Measurements from ENCODE around the gene BMPR1B.
"Not testable (repeated sequence)": the region's sequence is repeated elsewhere in the genome, so short reads cannot be mapped to it uniquely, and the experiment has no call there.

BMPR1B gene

DNA sequence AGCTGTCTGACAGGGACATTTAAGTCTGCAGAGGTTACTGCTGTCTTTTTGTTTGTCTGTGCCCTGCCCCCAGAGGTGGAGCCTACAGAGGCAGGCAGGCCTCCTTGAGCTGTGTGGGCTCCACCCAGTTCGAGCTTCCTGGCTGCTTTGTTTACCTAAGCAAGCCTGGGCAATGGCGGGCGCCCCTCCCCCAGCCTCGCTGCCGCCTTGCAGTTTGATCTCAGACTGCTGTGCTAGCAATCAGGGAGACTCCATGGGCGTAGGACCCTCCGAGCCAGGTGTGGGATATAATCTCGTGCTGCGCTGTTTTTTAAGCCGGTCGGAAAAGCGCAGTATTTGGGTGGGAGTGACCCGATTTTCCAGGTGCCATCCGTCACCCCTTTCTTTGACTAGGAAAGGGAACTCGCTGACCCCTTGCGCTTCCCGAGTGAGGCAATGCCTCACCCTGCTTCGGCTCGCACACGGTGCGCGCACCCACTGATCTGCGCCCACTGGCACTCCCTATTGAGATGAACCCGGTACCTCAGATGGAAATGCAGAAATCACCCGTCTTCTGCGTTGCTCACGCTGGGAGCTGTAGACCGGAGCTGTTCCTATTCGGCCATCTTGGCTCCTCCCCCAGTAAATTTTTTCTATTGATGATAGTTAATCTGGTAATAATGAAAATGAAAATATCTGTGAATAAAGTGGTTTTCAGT, 83.6 kb downstream of the BMPR1B start:
- not testable (repeated sequence) for DNase-seq

GRCh38 chr4:94841864-94842221, 84.1 kb downstream of the BMPR1B start:
- DNase-seq = no peak

GRCh38 chr4:94843216-94843615, 85.5 kb downstream of the BMPR1B start:
- DNase-seq = no peak

DNA sequence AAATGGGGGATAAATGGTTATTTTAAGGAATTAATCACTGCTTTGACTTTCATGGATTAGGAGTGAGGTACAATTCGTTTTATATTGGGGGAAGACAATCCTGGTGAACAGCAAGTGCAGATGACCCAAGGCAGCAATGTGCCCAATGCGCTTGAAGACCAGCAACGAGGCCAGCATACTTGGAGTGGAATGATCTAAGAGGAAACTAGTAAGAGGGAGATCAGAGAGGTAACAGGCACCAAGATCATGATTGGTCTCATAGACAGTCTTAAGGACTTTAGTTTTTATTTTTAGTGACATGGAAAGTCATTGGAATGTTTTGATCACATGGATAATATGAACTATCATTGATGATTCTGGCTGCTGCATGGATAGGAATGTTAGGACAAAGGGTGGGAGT, 90.6 kb downstream of the BMPR1B start:
- DNase-seq = no peak

DNA sequence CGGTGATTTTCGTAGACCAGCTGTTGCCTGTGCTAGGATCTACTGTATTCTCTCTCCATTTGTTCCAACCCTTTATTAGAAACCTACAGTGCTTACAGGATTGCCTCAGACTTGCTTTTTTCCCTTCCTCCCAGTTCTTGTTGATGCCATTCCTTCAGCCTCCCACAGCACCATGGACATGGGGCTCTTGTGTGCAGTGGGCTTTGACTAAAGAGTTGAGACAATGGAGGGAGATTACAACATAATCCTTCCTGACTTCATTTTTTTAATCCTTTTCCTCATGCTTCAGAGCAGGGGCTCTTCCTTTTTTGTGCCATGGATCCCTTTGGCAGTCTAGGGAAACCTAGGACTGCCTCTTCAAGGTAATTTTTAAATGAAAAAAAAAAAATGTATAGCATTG, 92.1 kb downstream of the BMPR1B start:
- DNase-seq = no peak

GRCh38 chr4:94852616-94853015, 94.9 kb downstream of the BMPR1B start:
- no peak for DNase-seq

DNA sequence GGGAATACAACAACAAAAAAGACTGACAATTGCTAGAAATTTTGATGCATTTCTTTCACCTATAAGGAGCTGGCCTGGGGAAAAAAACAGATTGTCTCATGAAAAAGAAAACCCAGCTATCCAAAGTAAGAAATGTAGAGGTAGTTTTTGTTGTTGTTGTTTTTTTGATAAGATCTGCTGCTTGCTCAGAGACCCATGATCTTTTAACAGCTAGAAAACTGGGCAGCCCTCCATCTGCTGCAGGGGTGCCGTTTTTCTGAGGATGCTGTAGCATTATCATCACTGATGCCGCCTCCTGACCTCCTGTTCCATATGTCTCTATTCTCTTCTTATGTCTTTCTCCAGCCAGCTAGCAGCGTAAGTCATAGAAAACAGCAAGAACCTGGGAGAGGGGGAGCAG, 98.3 kb downstream of the BMPR1B start:
- DNase-seq = no peak

GRCh38 chr4:94870146-94870545, 112.4 kb downstream of the BMPR1B start:
- no peak for DNase-seq

DNA sequence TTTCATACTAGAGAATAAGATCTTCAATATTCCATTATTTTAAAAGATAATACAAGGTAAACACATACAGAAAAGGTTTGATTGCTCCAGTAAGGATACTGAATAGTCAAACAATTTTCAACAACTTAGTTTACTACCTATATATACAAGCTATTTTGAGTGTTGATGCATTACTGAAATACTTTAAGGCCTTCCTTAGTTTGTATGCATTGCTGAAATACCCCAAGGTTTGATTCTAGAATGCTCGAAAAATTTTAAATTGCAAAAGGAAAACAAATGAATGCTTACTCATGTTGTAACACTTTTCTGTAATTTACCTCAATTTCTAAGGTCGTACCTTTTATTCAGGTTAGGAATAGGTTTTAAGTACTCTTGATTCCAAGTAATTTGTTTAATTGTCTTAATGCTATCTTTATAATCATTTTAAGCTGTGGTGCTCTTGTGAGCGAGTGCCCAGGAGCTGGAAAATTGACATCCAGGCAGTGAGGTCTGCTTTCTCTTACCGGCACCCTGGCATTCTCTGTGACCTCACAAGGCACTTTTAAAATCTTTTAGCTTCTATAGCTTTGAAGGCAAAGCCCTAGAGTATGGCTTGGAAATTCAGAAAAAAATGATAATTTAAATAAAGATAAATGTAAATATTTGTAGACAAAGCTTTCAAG, 114.0 kb downstream of the BMPR1B start:
- no peak for DNase-seq

DNA sequence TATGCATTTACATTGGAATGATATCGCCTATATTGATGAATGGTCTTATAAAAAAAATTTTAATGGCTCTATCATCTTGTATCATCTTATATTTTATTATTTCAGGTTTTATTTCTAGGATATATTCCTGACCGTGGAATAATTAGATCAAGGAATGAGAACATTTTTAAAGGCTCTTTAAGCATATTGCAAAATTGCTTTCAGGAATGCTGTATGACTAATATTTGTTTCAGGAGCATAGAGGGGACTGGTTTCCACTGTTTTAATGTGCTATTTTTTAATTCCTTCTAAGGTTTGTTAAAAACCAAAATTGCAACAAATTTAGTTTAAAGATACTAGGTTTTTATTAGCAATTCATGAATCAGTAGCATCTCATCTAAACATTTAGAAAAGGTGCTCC, 120.2 kb downstream of the BMPR1B start:
- no peak for DNase-seq

DNA sequence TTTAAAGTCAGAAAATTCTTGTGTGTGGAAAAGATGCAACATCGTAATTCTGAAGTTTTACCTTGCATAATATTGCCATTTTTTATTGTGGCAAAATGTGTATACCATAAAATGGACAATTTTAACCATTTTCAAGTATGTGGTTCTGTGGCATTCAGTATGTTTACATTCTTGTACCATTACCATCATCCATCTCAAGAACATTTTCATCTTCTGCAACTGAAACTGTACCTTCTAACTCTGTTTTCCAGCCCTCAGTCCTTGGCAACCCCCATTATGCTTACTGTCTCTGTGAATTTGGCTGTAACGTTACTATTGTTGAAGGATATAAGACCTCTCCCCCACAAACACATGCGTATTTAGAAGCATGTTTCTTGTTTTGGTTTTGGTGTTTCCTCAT, 123.2 kb downstream of the BMPR1B start:
- no peak for DNase-seq

GRCh38 chr4:94882756-94883155, 125.0 kb downstream of the BMPR1B start:
- DNase-seq = no peak

GRCh38 chr4:94887027-94887426, 129.3 kb downstream of the BMPR1B start:
- no peak for DNase-seq

DNA sequence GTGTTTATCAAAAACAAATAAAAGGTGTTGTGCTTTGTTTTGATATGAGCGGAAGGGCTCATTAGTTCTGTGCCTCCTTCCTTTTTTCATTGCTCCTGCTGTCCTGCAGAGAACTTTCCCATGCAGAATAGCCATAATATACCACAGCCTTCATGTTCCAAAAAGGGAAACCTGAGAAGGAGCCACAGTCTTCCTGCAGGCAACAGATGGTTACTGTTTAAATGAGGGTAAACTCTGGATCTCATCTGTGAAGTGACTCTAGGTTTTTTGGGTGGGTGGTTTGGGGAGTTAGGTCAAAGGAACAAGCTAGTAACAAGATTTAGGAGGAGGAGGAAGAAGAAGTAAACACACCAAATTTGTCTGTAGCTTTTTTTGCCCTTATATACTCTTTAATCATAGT, 131.8 kb downstream of the BMPR1B start:
- no peak for DNase-seq

GRCh38 chr4:94889946-94890345, 132.2 kb downstream of the BMPR1B start:
- DNase-seq = no peak

DNA sequence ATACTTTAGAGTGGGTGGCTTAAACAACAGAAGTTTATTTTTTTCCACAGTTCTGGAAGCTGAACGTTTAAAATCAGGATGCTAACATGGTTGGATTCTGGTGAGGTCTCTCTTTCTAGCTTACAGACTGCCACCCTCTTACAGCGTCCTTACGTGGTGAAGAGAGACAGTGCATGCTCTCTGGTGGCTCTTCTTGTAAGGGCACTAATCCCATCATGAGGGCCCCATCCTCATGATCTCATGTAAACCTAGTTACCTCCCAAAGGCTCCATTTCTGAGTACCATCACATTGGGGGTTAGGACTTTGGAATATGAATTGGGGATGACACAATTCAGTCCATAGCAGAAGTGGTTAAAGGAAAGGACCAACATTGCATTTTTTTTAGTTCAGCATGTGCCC, 132.8 kb downstream of the BMPR1B start:
- no peak for DNase-seq

DNA sequence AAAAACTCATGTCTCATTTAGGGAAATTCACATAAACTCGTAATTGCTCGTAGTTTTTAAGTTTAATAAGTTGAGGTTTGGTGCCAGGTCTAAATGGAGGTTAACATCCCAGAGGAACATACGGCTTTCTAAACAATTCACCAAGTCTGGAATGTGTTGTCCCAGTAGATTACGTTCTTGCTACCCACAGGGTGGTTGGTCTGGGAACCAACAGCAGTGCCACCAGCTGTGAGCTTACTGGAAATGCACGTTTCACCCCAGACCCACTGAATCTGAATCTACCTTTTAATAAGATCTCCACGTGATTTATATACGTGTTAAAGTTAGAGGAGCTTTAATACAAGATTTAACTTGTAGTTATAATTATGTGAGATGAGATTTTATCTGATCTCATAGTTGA, 134.3 kb downstream of the BMPR1B start:
- no peak for DNase-seq

DNA sequence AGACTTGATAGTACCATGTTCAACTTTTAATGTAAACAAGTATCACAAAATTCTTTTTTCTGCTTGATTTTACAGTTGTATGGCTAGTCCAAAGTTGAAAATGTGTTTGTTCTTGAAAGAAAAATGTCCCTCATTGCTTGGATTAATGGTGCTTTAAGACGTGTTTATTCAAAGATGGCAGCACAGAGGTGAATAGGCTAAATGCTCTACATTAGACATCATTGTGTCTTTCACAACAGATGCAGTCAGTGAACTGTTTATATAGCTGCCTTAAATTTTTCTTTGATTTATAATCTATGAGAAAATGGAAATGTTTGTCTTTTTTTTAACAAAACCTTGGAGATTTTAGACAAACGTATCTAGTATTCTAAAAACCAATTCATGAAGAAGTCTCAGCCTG, 137.3 kb downstream of the BMPR1B start:
- no peak for DNase-seq

DNA sequence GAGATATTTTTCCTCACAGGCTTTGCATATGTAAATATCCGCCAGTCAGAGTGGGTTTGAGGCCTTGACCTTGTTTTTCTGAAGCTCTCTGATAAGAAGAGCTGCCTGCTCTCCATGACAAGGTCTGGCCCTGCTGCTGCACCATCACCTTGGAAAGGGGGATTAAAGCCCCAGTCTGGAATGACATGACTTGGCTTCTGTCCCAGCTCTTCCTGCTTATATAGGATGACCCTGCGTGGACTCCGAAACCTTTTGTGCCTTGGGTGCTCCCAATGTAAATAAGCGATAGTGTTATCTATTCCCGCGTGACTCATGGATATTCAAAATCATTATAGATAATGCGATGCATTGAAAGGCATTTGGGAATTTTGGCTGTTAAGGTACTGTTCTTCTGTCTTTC, 139.3 kb downstream of the BMPR1B start:
- DNase-seq = no peak

DNA sequence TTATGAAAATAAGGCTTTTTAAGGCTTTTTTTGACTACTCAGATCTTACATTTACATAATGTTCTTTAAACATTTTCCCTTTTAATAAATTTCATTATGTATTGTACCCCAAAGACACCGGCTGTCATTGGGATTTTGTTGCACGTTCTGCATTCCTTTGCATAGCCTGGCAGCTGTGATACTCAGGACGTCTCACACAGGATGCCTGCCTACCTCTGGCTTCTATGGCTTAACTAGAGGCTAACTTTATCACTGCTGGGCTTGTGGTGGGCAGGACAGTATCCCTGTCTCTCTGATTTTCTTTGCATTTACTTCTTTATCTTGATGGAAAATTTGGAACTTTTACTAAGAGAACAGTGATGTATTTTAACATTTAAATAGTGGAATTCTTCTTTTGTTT, 147.8 kb downstream of the BMPR1B start:
- DNase-seq = no peak

DNA sequence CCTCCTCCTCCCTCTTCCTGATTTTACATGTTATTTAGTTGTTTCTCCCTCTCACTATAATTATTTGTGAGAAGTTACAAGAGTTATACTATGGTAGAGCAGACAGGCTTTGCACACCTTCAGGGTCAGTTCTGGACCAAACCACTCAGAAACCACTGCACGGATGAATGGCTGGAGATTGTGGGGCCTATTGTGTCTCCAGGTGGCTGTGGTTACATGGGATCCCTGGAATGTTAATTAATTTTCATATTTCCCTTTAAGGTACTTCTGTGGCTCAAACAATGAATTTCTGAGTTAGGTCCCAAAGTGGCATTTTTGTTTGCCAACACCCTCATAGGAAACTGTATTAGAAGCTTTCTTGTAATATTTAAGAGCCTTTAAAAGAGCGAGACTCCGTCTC, 151.9 kb downstream of the BMPR1B start:
- no peak for DNase-seq

DNA sequence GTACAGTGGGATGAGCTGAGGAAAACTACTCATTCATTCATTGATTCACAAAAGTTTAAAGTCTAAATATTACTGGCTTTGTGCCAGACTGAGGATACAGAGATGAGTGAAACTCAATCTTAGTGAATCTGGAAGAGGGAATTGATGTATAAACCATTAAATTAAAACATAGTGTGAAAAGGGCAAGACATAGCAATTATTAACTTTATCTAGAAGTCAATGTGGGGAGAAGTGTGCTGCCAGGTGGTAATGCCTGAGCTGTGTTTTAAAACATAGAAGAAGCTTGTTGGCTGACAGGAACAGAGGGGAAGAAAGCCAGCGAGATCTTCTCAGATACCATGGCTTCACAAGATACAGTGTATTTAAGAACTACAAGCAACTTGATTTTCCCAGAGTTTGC, 153.4 kb downstream of the BMPR1B start:
- DNase-seq = no peak

- DNase-seq = no peak
Observed at GRCh38 chr4:94912606-94913005, 154.9 kb downstream of the BMPR1B start.

- DNase-seq = peak; percentile 1
Observed at GRCh38 chr4:94913316-94913715, 155.6 kb downstream of the BMPR1B start.

- no peak for DNase-seq
Observed at GRCh38 chr4:94917146-94917545, 159.4 kb downstream of the BMPR1B start.
